Endothelial cell of umbilical vein (primary cell): ENCODE measurements around the gene UBAP1. TPM values are rescaled to one million over a fixed set of nuclear protein-coding genes. Genes with fewer than 3 reads are reported as not detected.

ENCODE experiments used
- BruUV-seq: library from RNA; stranded (reverse); fragments of 400-500 nt; replicated peaks from 2 replicates; lab custom pipeline; 2021; lab: Mats Ljungman, UMichigan
- CTCF ChIA-PET: fragments of 300-600, 350-600 bp; sonication (Branson Sonifier 250); formaldehyde crosslinking; loops from one replicate; lab custom pipeline; 2021; ENCODE audit warnings: antibody characterized with exemption, inconsistent platforms; lab: Charles Lee
- POLR2A ChIA-PET: fragments of 300-600, 350-600 bp; sonication (Branson Sonifier 250); formaldehyde crosslinking; loops from one replicate; lab custom pipeline; 2021; ENCODE audit warnings: antibody characterized with exemption, inconsistent platforms; lab: Charles Lee
- DNase-seq: peaks from one replicate; pipeline ENCODE4 v3.0.0-alpha.2; 2011; ENCODE audit warnings: low read depth, low spot score
- FAIRE-seq: peaks from 2 replicates; lab custom pipeline; 2011; peaks lifted over from hg19 to GRCh38; lab: Jason Lieb, UNC
- H2AFZ ChIP-seq: 2 replicates; pipeline ENCODE4 v1.6.0; 2012; ENCODE audit warnings: low read depth, low read length, control low read depth, inconsistent platforms
- H3K27ac ChIP-seq: 2 replicates; pipeline ENCODE4 v1.5.1; 2011; ENCODE audit warnings: low read depth, mild to moderate bottlenecking, control low read depth, low read length, moderate library complexity; ENCODE audit not compliant: insufficient read depth
- H3K27me3 ChIP-seq, 2 experiments: 2 replicates each; pipeline versions ENCODE4 v1.6.0 to v1.6.1; 2011; ENCODE audit warnings: low read length in 2 of 2, mixed read lengths in 1 of 2; ENCODE audit not compliant: control insufficient read depth in 2 of 2, insufficient read depth in 2 of 2
- H3K36me3 ChIP-seq, 2 experiments: 2 replicates in 1 of 2; 3 replicates in 1 of 2; pipeline ENCODE4 v1.5.1; 2011; ENCODE audit warnings: low read length in 2 of 2, mild to moderate bottlenecking in 1 of 2, moderate library complexity in 1 of 2; ENCODE audit not compliant: control insufficient read depth in 2 of 2, insufficient read depth in 2 of 2; ENCODE audit errors: extremely low read depth in 1 of 2
- H3K4me1 ChIP-seq: 3 replicates; pipeline ENCODE4 v1.5.1; 2011; ENCODE audit warnings: mild to moderate bottlenecking, low read length; ENCODE audit not compliant: control insufficient read depth, insufficient read depth; ENCODE audit errors: extremely low read depth
- H3K4me2 ChIP-seq: 2 replicates; pipeline ENCODE4 v1.6.1; 2011; ENCODE audit warnings: low read length, control low read depth, mixed read lengths; ENCODE audit not compliant: insufficient read depth
- H3K4me3 ChIP-seq, 3 experiments: fragments of 200-600 bp in 1 of 3; sonication (generic), shearing (Covaris generic) in 1 of 3; replicated peaks in 1 of 3; 2 replicates each; pipeline ENCODE4 v1.5.1; 2011 to 2016; ENCODE audit warnings: control low read depth in 3 of 3, low read length in 3 of 3, mild to moderate bottlenecking in 2 of 3, inconsistent platforms in 1 of 3, low read depth in 1 of 3, moderate library complexity in 1 of 3; ENCODE audit not compliant: insufficient read depth in 1 of 3
- H3K79me2 ChIP-seq: 2 replicates; pipeline ENCODE4 v1.6.0; 2012; ENCODE audit warnings: low read length, inconsistent platforms; ENCODE audit not compliant: control insufficient read depth, insufficient read depth
- H3K9ac ChIP-seq: replicated peaks from 2 replicates; pipeline ENCODE3; 2011; ENCODE audit warnings: low read length, control low read depth; ENCODE audit not compliant: insufficient read depth; ENCODE audit errors: extremely low read depth
- H3K9me1 ChIP-seq: replicated peaks from 3 replicates; pipeline ENCODE4 v1.6.0; 2011; ENCODE audit warnings: mild to moderate bottlenecking, low read length; ENCODE audit not compliant: control insufficient read depth, insufficient read depth; ENCODE audit errors: extremely low read depth
- H3K9me3 ChIP-seq: replicated peaks from 2 replicates; pipeline ENCODE4 v1.5.1; 2012; ENCODE audit warnings: low read length, inconsistent platforms; ENCODE audit not compliant: control insufficient read depth, insufficient read depth
- H4K20me1 ChIP-seq: replicated peaks from 2 replicates; pipeline ENCODE3; 2011; ENCODE audit warnings: mild to moderate bottlenecking, low read length; ENCODE audit not compliant: control insufficient read depth, insufficient read depth; ENCODE audit errors: extremely low read depth
- CTCF ChIP-seq, 2 donors: IDR thresholded peaks; 1 replicate in 1 of 2; 2 replicates in 1 of 2; pipeline ENCODE4 v1.5.1; 2011; ENCODE audit warnings: low read length in 2 of 2, mild to moderate bottlenecking in 2 of 2, moderate library complexity in 2 of 2, control low read depth in 1 of 2, inconsistent platforms in 1 of 2, low read depth in 1 of 2; ENCODE audit not compliant: insufficient read depth in 1 of 2; ENCODE audit errors: extremely low read depth in 1 of 2
- EZH2 ChIP-seq: IDR thresholded peaks from 2 replicates; pipeline ENCODE4 v1.6.1; 2012; ENCODE audit warnings: borderline replicate concordance, low read depth, mild to moderate bottlenecking, moderate library complexity, low read length, inconsistent platforms; ENCODE audit not compliant: severe bottlenecking
- FOS ChIP-seq: IDR thresholded peaks from 2 replicates; pipeline ENCODE4 v1.6.1; 2011; ENCODE audit warnings: mild to moderate bottlenecking, low read length, moderate library complexity, borderline replicate concordance; ENCODE audit not compliant: insufficient read depth
- GATA2 ChIP-seq: IDR thresholded peaks from 2 replicates; pipeline ENCODE4 v1.7.0; 2011; ENCODE audit warnings: low read depth, mild to moderate bottlenecking, moderate library complexity, mixed read lengths, low read length; ENCODE audit not compliant: insufficient read length, insufficient read depth
- JUN ChIP-seq: IDR thresholded peaks from 2 replicates; pipeline ENCODE4 v1.6.1; 2011; ENCODE audit warnings: borderline replicate concordance, low read depth; ENCODE audit not compliant: insufficient read length, insufficient read depth
- MAX ChIP-seq: IDR thresholded peaks from 2 replicates; pipeline ENCODE4 v1.6.1; 2011; ENCODE audit not compliant: insufficient read depth, insufficient read length
- MYC ChIP-seq: IDR thresholded peaks from one replicate; pipeline ENCODE4 v1.6.1; 2011; ENCODE audit warnings: mild to moderate bottlenecking, low read depth, low read length
- POLR2A ChIP-seq: IDR thresholded peaks from 2 replicates; pipeline ENCODE4 v1.6.1; 2012; ENCODE audit warnings: low read depth, mild to moderate bottlenecking, control low read depth, low read length
- POLR2AphosphoS5 ChIP-seq: IDR thresholded peaks from 2 replicates; pipeline ENCODE4 v1.6.1; 2012; ENCODE audit warnings: low read depth, mild to moderate bottlenecking, control low read depth, low read length, moderate library complexity; ENCODE audit not compliant: insufficient read depth
- dilution Hi-C: fragments of 300-500 bp; cut with MboI; formaldehyde crosslinking; loops from one replicate; pipeline ENCODE4 v1.15.0; 2019; ENCODE audit warnings: low sequenced_read_pairs; ENCODE audit not compliant: extremely low pct_ligation_motif_present
- intact Hi-C: fragments of 100-400 bp; cut with micrococcal nuclease; formaldehyde crosslinking; loops from one replicate; pipeline ENCODE4 v1.10.0; 2022
- polyA plus RNA-seq, 4 experiments: library from polyadenylated mRNA; depleted of rRNA in 3 of 4; stranded (reverse) in 3 of 4; unstranded in 1 of 4; fragments of >200 nt; gene quantifications; 2 replicates each; pipeline versions ENCODE4 v1.2.1 to v1.2.3, GENCODE V29; 2011 to 2012; ENCODE audit warnings: missing spikeins in 1 of 4
- total RNA-seq: library from RNA; stranded (reverse); gene quantifications from 2 replicates; pipeline ENCODE4 v1.2.3, GENCODE V29; 2021

UBAP1 gene
- total and polyA plus RNA-seq, 2 donors (not counting 3 experiments of a cell fraction or from before 2014, with no cell fraction given) = 38.8 TPM

- FAIRE-seq (no peak), DNase-seq (no peak)
- no peak overlapping the region for H3K4me2 ChIP-seq
- ChIA-PET POLR2A (no interaction called here), CTCF (interaction anchor here (1.1 to 2.0 kb wide), 4 partner anchors 9 to 27 kb away, joined by 3 to 7 read pairs (median 3); partner anchors contain the start of gene UBAP1)
- H3K27me3 ChIP-seq = peaks cover 4 to 7% of the 10 kb centered on the region in 2 experiments
- no peaks in the 10 kb centered on the region for H3K9me3 ChIP-seq
- no peaks in the 10 kb centered on the region for H3K4me1 ChIP-seq
- BruUV-seq = no TSS peak
- no peaks in the 10 kb centered on the region for H3K36me3 ChIP-seq
- no peak overlapping the region for H3K27ac ChIP-seq
- H2AFZ ChIP-seq = no peak overlapping the region
- no peaks in the 10 kb centered on the region for H3K9me1 ChIP-seq
- intact Hi-C loops = no loop called here
- no peak for TF ChIP-seq GATA2
- no peak for TF ChIP-seq EZH2
- TF ChIP-seq JUN = no peak
- no peaks in the 10 kb centered on the region for H4K20me1 ChIP-seq
- no peak overlapping the region for H3K4me3 ChIP-seq
- no peak overlapping the region for H3K9ac ChIP-seq
- dilution Hi-C loops = no loop called here
- H3K79me2 ChIP-seq = no peaks in the 10 kb centered on the region
Measured at GRCh38 chr9:34151398-34151797, 27.4 kb upstream of the UBAP1 start.

- intact Hi-C loops (no loop called here), dilution Hi-C loops (no loop called here)
- Histone ChIP-seq H2AFZ (no peak overlapping the region), H3K27ac (no peak overlapping the region), H3K4me3 (no peak overlapping the region), H3K4me1 (no peaks in the 10 kb centered on the region), H3K9ac (no peak overlapping the region), H3K4me2 (no peak overlapping the region), H3K27me3 (peaks cover 4 to 5% of the 10 kb centered on the region in 2 experiments), H3K9me1 (no peaks in the 10 kb centered on the region), H4K20me1 (no peaks in the 10 kb centered on the region), H3K36me3 (no peaks in the 10 kb centered on the region), H3K9me3 (no peaks in the 10 kb centered on the region), H3K79me2 (no peaks in the 10 kb centered on the region)
- TF ChIP-seq CTCF (IDR thresholded peaks at IDR 0.05; ENCODE audit: extremely low read depth in 1 of 2, insufficient read depth in 1 of 2, low read depth in 1 of 2, low read length in 2 of 2) (no peak), MAX (no peak), POLR2AphosphoS5 (no peak), MYC (no peak), GATA2 (no peak), EZH2 (no peak), POLR2A (no peak), FOS (no peak), JUN (no peak)
- CTCF ChIA-PET = interaction anchor here (1.0 kb wide), 2 partner anchors 66 to 98 kb away, joined by 3 read pairs; no protein-coding TSS in a partner anchor
- no TSS peak for BruUV-seq
- FAIRE-seq (no peak), DNase-seq (no peak)
- POLR2A ChIA-PET = no interaction called here
Measured at GRCh38 chr9:34154057-34154456, 24.8 kb upstream of the UBAP1 start.
